ENCODE results near the gene COL7A1. TPM values are rescaled to one million over a fixed set of nuclear protein-coding genes. Genes with fewer than 3 reads are reported as not detected.

Gene COL7A1
- total RNA-seq, 1 donor from 2014 or later = 1.5 TPM

DNA sequence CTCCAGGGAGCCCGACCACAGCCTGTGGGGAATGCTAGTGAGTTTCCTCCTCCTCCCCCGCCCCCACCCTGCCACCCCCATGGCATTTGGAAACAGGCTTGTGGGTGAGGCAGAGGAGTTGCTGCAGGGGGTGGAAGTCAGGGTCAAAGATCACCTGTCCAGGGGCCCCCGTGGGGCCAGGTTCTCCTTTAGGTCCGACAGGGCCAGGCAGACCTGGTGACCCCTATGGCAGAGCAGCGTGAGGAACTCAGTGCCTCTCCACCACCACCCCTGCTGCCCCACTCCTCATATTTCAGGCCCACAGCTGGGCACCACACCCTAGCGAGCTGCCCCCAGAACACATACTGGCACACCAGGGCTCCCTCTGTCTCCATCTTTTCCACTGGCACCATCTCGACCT lies 22.6 kb downstream of the COL7A1 start:
- POLR2A ChIA-PET = no interaction called here
- Mint-ChIP-seq H3K27me3 (no peaks in the 10 kb centered on the region), H3K4me3 (no peak overlapping the region), H3K36me3 (ENCODE audit: low read depth) (no peaks in the 10 kb centered on the region), H3K27ac (no peak overlapping the region), H3K4me1 (no peaks in the 10 kb centered on the region), H3K9me3 (no peaks in the 10 kb centered on the region)
- intact Hi-C loops (cut with micrococcal nuclease) = no loop called here
- CTCF ChIA-PET = no interaction called here
- ATAC-seq (ENCODE audit: low read depth) = no peak
- TF ChIP-seq, protein P1, sequence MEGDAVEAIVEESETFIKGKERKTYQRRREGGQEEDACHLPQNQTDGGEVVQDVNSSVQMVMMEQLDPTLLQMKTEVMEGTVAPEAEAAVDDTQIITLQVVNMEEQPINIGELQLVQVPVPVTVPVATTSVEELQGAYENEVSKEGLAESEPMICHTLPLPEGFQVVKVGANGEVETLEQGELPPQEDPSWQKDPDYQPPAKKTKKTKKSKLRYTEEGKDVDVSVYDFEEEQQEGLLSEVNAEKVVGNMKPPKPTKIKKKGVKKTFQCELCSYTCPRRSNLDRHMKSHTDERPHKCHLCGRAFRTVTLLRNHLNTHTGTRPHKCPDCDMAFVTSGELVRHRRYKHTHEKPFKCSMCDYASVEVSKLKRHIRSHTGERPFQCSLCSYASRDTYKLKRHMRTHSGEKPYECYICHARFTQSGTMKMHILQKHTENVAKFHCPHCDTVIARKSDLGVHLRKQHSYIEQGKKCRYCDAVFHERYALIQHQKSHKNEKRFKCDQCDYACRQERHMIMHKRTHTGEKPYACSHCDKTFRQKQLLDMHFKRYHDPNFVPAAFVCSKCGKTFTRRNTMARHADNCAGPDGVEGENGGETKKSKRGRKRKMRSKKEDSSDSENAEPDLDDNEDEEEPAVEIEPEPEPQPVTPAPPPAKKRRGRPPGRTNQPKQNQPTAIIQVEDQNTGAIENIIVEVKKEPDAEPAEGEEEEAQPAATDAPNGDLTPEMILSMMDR (IDR thresholded peaks at IDR 0.05) = no peak
- DNase-seq = no peak

DNA sequence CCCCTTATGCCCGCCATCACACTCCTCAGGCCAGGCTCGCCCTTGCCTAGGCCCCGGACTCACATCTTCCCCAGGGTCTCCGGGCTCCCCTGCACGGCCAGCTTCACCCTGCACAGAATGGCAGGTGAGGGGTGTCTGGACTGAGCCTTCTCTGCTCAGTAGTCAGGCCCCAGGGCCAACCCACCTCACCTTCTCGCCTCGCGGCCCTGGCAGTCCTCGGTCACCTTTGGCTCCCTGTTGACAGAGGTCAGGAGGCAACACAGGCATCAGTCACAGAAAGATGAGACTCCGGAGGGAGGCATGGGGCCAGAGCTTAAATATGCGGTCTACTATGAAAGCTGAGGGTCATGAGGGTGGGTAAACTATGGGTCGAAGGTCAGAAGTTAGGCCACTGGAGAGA lies 23.2 kb downstream of the COL7A1 start:
- Mint-ChIP-seq H3K27ac (no peak overlapping the region), H3K27me3 (no peaks in the 10 kb centered on the region), H3K4me1 (no peaks in the 10 kb centered on the region), H3K36me3 (ENCODE audit: low read depth) (no peaks in the 10 kb centered on the region), H3K4me3 (no peak overlapping the region), H3K9me3 (no peaks in the 10 kb centered on the region)
- CTCF ChIA-PET = no interaction called here
- DNase-seq = no peak
- POLR2A ChIA-PET = no interaction called here
- intact Hi-C loops (cut with micrococcal nuclease) = no loop called here
- TF ChIP-seq, protein P1 (IDR thresholded peaks at IDR 0.05) = no peak
- no peak for ATAC-seq (ENCODE audit: low read depth)

DNA sequence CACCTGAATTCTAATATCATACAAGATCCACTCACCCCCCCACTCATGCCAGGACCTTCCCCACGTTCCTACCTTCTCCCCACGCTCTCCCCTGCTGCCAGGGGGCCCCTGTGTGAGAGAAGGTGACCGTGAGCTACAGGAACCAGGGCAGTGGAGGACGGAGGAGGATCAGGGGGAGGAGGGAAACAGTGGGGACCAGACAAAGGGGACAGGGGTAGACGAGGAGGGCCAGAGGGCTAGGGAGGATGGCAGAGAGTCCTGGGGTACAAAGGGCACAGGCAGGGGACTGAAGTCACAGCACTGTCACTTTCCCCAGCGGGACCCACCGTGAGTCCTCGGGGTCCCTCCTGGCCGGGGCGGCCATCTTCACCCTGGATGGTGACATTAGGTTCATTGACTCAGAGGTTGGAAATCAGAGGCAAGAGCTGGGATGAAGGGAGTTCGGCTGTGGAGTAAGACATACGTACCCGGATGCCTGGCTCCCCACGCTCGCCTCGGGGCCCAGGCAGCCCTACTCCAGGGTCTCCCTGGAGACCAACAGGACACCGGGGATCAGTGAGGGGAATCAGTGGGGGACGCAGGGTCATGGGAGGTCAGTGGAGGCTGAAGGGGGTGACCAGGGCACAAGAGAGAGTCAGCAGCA lies 25.2 kb downstream of the COL7A1 start:
- ATAC-seq (ENCODE audit: low read depth) (no peak), DNase-seq (no peak)
- H3K4me3 Mint-ChIP-seq = no peak overlapping the region
- H3K4me1 Mint-ChIP-seq = no peaks in the 10 kb centered on the region
- H3K27ac Mint-ChIP-seq = no peak overlapping the region
- intact Hi-C loops (cut with micrococcal nuclease) = no loop called here
- ChIA-PET POLR2A (no interaction called here), CTCF (no interaction called here)
- no peaks in the 10 kb centered on the region for H3K27me3 Mint-ChIP-seq
- H3K36me3 Mint-ChIP-seq (ENCODE audit: low read depth) = no peaks in the 10 kb centered on the region
- TF ChIP-seq, protein P1 (IDR thresholded peaks at IDR 0.05) = no peak
- no peaks in the 10 kb centered on the region for H3K9me3 Mint-ChIP-seq

DNA sequence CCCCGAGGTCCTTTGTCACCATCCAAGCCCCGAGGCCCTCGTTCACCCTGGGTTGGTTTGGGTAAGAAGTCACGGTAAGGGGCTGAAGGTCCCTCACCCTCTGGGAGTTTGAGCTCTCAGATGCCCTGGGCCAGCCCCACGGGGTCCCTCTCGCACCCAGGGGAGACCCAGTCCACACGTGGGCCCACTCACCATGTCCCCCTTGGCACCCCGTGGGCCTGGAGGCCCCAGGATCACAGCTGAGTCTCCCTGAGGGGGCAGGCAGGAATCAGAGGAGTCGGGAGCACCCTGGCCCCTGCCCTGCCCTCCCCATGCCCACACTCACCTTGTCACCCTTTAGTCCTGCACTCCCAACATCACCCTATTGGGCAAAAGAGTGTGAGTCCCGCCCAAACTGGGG lies 25.7 kb downstream of the COL7A1 start:
- TF ChIP-seq, protein P1 (IDR thresholded peaks at IDR 0.05) = no peak
- ChIA-PET CTCF (no interaction called here), POLR2A (no interaction called here)
- Mint-ChIP-seq H3K4me1 (no peaks in the 10 kb centered on the region), H3K27me3 (no peaks in the 10 kb centered on the region), H3K9me3 (no peaks in the 10 kb centered on the region), H3K36me3 (ENCODE audit: low read depth) (no peaks in the 10 kb centered on the region), H3K4me3 (no peak overlapping the region), H3K27ac (no peak overlapping the region)
- intact Hi-C loops (cut with micrococcal nuclease) = no loop called here
- DNase-seq = no peak
- no peak for ATAC-seq (ENCODE audit: low read depth)

DNA sequence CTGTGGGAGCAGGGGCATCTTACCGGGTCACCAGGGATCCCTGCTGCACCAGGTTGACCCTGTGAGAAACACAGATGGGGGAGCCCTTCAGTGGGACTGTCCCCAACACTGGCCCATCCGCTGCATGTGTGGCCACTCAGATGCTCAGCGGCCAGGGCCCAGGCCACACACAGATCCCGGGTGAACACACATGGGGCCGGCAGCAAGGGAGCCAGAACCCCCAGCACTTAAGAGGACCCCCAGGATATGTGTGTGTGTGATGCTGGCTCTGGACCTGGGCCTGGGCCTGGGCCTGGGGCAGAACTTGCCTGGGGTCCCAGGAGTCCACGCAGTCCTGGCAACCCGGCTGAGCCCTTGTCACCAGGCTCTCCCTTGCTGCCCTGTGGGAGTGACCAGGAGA lies 26.7 kb downstream of the COL7A1 start:
- intact Hi-C loops (cut with micrococcal nuclease) = no loop called here
- ATAC-seq (ENCODE audit: low read depth) (no peak), DNase-seq (no peak)
- TF ChIP-seq, protein P1 (IDR thresholded peaks at IDR 0.05) = no peak
- ChIA-PET POLR2A (no interaction called here), CTCF (no interaction called here)
- Mint-ChIP-seq H3K36me3 (ENCODE audit: low read depth) (no peaks in the 10 kb centered on the region), H3K4me3 (no peak overlapping the region), H3K9me3 (no peaks in the 10 kb centered on the region), H3K27ac (no peak overlapping the region), H3K4me1 (no peaks in the 10 kb centered on the region), H3K27me3 (no peaks in the 10 kb centered on the region)
